H9 (cell line): ENCODE data around the gene RASSF8. TPM values are rescaled to one million over a fixed set of nuclear protein-coding genes. Genes with fewer than 3 reads are reported as not detected.

ENCODE experiments used
- DNase-seq: peaks from one replicate; pipeline ENCODE4 v3.0.0-alpha.2; 2017
- H2AFZ ChIP-seq: one replicate; pipeline ENCODE4 v1.6.1; 2013; ENCODE audit warnings: mild to moderate bottlenecking, low read length, control low read depth, moderate library complexity
- H2AK5ac ChIP-seq: 2 replicates; pipeline ENCODE4 v1.6.1; 2013; ENCODE audit warnings: low read length, control low read depth, mixed read lengths; ENCODE audit not compliant: insufficient read length
- H2BK120ac ChIP-seq: one replicate; pipeline ENCODE4 v1.6.1; 2013; ENCODE audit warnings: low read depth, mild to moderate bottlenecking, low read length, control low read depth, inconsistent platforms; ENCODE audit not compliant: poor library complexity, severe bottlenecking
- H2BK12ac ChIP-seq: 2 replicates; pipeline ENCODE4 v1.6.1; 2013; ENCODE audit warnings: low read length, control low read depth, mixed read lengths, low read depth; ENCODE audit not compliant: insufficient read length
- H2BK15ac ChIP-seq: 2 replicates; pipeline ENCODE4 v1.6.1; 2013; ENCODE audit warnings: low read depth, low read length, control low read depth
- H2BK20ac ChIP-seq: one replicate; pipeline ENCODE4 v1.6.1; 2013; ENCODE audit warnings: low read depth, mild to moderate bottlenecking, low read length, control low read depth, inconsistent platforms; ENCODE audit not compliant: poor library complexity, severe bottlenecking
- H2BK5ac ChIP-seq: 2 replicates; pipeline ENCODE4 v1.6.1; 2013; ENCODE audit warnings: low read length, control low read depth, mixed read lengths; ENCODE audit not compliant: insufficient read length
- H3K14ac ChIP-seq: 2 replicates; pipeline ENCODE4 v1.6.1; 2013; ENCODE audit warnings: low read length, control low read depth; ENCODE audit not compliant: insufficient read depth
- H3K18ac ChIP-seq: 2 replicates; pipeline ENCODE4 v1.6.1; 2013; ENCODE audit warnings: low read depth, mild to moderate bottlenecking, mixed read lengths, low read length, control low read depth; ENCODE audit not compliant: insufficient read length
- H3K23ac ChIP-seq: 2 replicates; pipeline ENCODE4 v1.6.1; 2013; ENCODE audit warnings: low read length, control low read depth, mixed read lengths, low read depth; ENCODE audit not compliant: insufficient read length
- H3K23me2 ChIP-seq: 2 replicates; pipeline ENCODE4 v1.6.1; 2013; ENCODE audit warnings: low read depth, mild to moderate bottlenecking, mixed read lengths, low read length, control low read depth; ENCODE audit not compliant: insufficient read length, poor library complexity, severe bottlenecking
- H3K27ac ChIP-seq: 2 replicates; pipeline ENCODE4 v1.5.1; 2013; ENCODE audit warnings: low read length, control low read depth, mixed read lengths, low read depth; ENCODE audit not compliant: insufficient read length
- H3K27me3 ChIP-seq: 2 replicates; pipeline ENCODE4 v1.6.1; 2013; ENCODE audit warnings: low read length, control low read depth, inconsistent platforms; ENCODE audit not compliant: insufficient read depth
- H3K4ac ChIP-seq: 2 replicates; pipeline ENCODE4 v1.6.1; 2013; ENCODE audit warnings: low read depth, mild to moderate bottlenecking, control low read depth, inconsistent platforms, low read length, moderate library complexity
- H3K4me1 ChIP-seq: 2 replicates; pipeline ENCODE4 v1.6.1; 2013; ENCODE audit warnings: low read length, control low read depth, inconsistent platforms; ENCODE audit not compliant: insufficient read depth
- H3K4me2 ChIP-seq: 2 replicates; pipeline ENCODE4 v1.6.1; 2013; ENCODE audit warnings: low read length, control low read depth, mixed read lengths; ENCODE audit not compliant: insufficient read length, insufficient read depth
- H3K56ac ChIP-seq: 2 replicates; pipeline ENCODE4 v1.6.1; 2013; ENCODE audit warnings: low read depth, mild to moderate bottlenecking, mixed read lengths, low read length, control low read depth; ENCODE audit not compliant: insufficient read length
- H3K79me1 ChIP-seq: 2 replicates; pipeline ENCODE4 v1.6.1; 2013; ENCODE audit warnings: low read depth, mild to moderate bottlenecking, moderate library complexity, low read length, control low read depth, inconsistent platforms; ENCODE audit not compliant: insufficient read depth, poor library complexity, severe bottlenecking
- H3K79me2 ChIP-seq: 2 replicates; pipeline ENCODE4 v1.6.1; 2013; ENCODE audit warnings: low read length, control low read depth, inconsistent platforms; ENCODE audit not compliant: insufficient read depth
- H3K9ac ChIP-seq: 2 replicates; pipeline ENCODE4 v1.6.1; 2013; ENCODE audit warnings: low read length, control low read depth, mixed read lengths; ENCODE audit not compliant: insufficient read length; ENCODE audit errors: extremely low read depth
- H3K9me3 ChIP-seq: one replicate; pipeline ENCODE4 v1.6.1; 2013; ENCODE audit warnings: low read depth, low read length, inconsistent platforms; ENCODE audit not compliant: control insufficient read depth
- H3T11ph ChIP-seq: one replicate; pipeline ENCODE4 v1.6.1; 2013; ENCODE audit warnings: mild to moderate bottlenecking, low read length, control low read depth, inconsistent platforms
- H4K20me1 ChIP-seq: one replicate; pipeline ENCODE4 v1.6.1; 2013; ENCODE audit not compliant: control insufficient read depth, insufficient read length, insufficient read depth
- H4K5ac ChIP-seq: 2 replicates; pipeline ENCODE4 v1.6.1; 2013; ENCODE audit warnings: low read depth, mild to moderate bottlenecking, mixed read lengths, low read length, control low read depth; ENCODE audit not compliant: insufficient read length
- H4K8ac ChIP-seq: replicated peaks from 2 replicates; pipeline ENCODE4 v1.6.1; 2013; ENCODE audit warnings: low read length, control low read depth, mixed read lengths, low read depth; ENCODE audit not compliant: insufficient read length
- H4K91ac ChIP-seq: 2 replicates; pipeline ENCODE4 v1.6.1; 2013; ENCODE audit warnings: low read depth, mild to moderate bottlenecking, moderate library complexity, mixed read lengths, low read length, control low read depth; ENCODE audit not compliant: insufficient read length
- H3K27ac Mint-ChIP-seq, 3 experiments: 2 replicates in 2 of 3; 3 replicates in 1 of 3; pipeline ENCODE4 v1.8.0; 2020 to 2021; ENCODE audit warnings: mixed read lengths in 3 of 3, mild to moderate bottlenecking in 1 of 3, moderate library complexity in 1 of 3
- H3K27me3 Mint-ChIP-seq: 2 replicates; pipeline ENCODE4 v1.8.0; 2021; ENCODE audit warnings: low read depth, mild to moderate bottlenecking, moderate library complexity, mixed read lengths
- H3K36me3 Mint-ChIP-seq, 3 experiments: 2 replicates in 2 of 3; 3 replicates in 1 of 3; pipeline ENCODE4 v1.8.0; 2020 to 2021; ENCODE audit warnings: low read depth in 3 of 3, mixed read lengths in 3 of 3; ENCODE audit not compliant: insufficient read depth in 1 of 3
- H3K4me1 Mint-ChIP-seq, 2 experiments: 2 replicates each; pipeline ENCODE4 v1.8.0; 2020; ENCODE audit warnings: mixed read lengths in 2 of 2
- H3K4me3 Mint-ChIP-seq, 2 experiments: 2 replicates in 1 of 2; 3 replicates in 1 of 2; pipeline ENCODE4 v1.8.0; 2020 to 2021; ENCODE audit warnings: mild to moderate bottlenecking in 2 of 2, mixed read lengths in 2 of 2, moderate library complexity in 1 of 2
- H3K9me3 Mint-ChIP-seq, 2 experiments: 2 replicates in 1 of 2; 3 replicates in 1 of 2; pipeline ENCODE4 v1.8.0; 2020; ENCODE audit warnings: mild to moderate bottlenecking in 2 of 2, mixed read lengths in 2 of 2, moderate library complexity in 1 of 2
- WGBS: extraction: QIAGEN DNeasy Blood & Tissue Kit; methylation state at CpG from one replicate; pipeline ENCODE4 v1.1.7; 2013; ENCODE audit warnings: missing lambda C conversion rate, low lambda C conversion rate, mixed read lengths; ENCODE audit not compliant: insufficient read length; ENCODE audit errors: extremely low coverage; 5-methylcytosine and 5-hydroxymethylcytosine counted together
- total RNA-seq: library from RNA; stranded (reverse); gene quantifications from 2 replicates; pipeline ENCODE4 v1.2.1, GENCODE V29; 2021
- TF ChIP-seq, protein P1 (sequence below): fragments of 200-600 bp; sonication (generic); conservative IDR thresholded peaks from 3 replicates; pipeline ENCODE4 v1.8.0; 2021; ENCODE audit warnings: antibody characterized with exemption, mild to moderate bottlenecking

RASSF8 gene
- total RNA-seq, 1 experiment from 2014 or later, result 38.8 TPM

- Histone ChIP-seq H4K8ac (no peak overlapping the region), H4K20me1 (no peaks in the 10 kb centered on the region), H3T11ph (no peak overlapping the region), H2BK120ac (no peak overlapping the region), H2BK12ac (no peak overlapping the region), H4K91ac (no peak overlapping the region), H2BK15ac (no peak overlapping the region), H3K18ac (no peak overlapping the region), H3K27ac (no peak overlapping the region), H3K9me3 (no peaks in the 10 kb centered on the region), H3K4me1 (no peaks in the 10 kb centered on the region), H2AK5ac (no peak overlapping the region), H3K79me2 (no peaks in the 10 kb centered on the region), H3K4me2 (no peak overlapping the region), H3K79me1 (no peaks in the 10 kb centered on the region), H2BK20ac (no peak overlapping the region), H3K14ac (no peak overlapping the region), H4K5ac (no peak overlapping the region), H3K4ac (no peak overlapping the region), H2AFZ (no peak overlapping the region), H2BK5ac (no peak overlapping the region), H3K23me2 (no peaks in the 10 kb centered on the region), H3K27me3 (no peaks in the 10 kb centered on the region), H3K23ac (no peak overlapping the region), H3K56ac (no peak overlapping the region), H3K9ac (no peak overlapping the region)
- Mint-ChIP-seq H3K36me3 (no peaks in the 10 kb centered on the region), H3K9me3 (no peaks in the 10 kb centered on the region), H3K4me1 (peaks cover 3 to 4% of the 10 kb centered on the region in 2 experiments; a peak in 2 of 4 replicates), H3K27me3 (no peaks in the 10 kb centered on the region; the same call in 1 of the 2 replicates), H3K4me3 (no peak overlapping the region), H3K27ac (no peak overlapping the region)
- no CpG with 5 or more reads among the region's 5 CpGs for WGBS
- TF ChIP-seq, protein P1, sequence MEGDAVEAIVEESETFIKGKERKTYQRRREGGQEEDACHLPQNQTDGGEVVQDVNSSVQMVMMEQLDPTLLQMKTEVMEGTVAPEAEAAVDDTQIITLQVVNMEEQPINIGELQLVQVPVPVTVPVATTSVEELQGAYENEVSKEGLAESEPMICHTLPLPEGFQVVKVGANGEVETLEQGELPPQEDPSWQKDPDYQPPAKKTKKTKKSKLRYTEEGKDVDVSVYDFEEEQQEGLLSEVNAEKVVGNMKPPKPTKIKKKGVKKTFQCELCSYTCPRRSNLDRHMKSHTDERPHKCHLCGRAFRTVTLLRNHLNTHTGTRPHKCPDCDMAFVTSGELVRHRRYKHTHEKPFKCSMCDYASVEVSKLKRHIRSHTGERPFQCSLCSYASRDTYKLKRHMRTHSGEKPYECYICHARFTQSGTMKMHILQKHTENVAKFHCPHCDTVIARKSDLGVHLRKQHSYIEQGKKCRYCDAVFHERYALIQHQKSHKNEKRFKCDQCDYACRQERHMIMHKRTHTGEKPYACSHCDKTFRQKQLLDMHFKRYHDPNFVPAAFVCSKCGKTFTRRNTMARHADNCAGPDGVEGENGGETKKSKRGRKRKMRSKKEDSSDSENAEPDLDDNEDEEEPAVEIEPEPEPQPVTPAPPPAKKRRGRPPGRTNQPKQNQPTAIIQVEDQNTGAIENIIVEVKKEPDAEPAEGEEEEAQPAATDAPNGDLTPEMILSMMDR, result no peak
- no peak for DNase-seq
These were observed 144.5 kb downstream of the RASSF8 start for GRCh38 chr12:26102953-26103352.
